HepG2 (cell line): ENCODE measurements around the gene CYP4F8. TPM values are rescaled to one million over a fixed set of nuclear protein-coding genes. Genes with fewer than 3 reads are reported as not detected.

Experiments
- ARNT ChIP-seq: fragments of 450-650 bp; IDR thresholded peaks from 2 replicates; pipeline ENCODE4 v1.6.1; 2017
- EEA1 ChIP-seq: sonication (generic); formaldehyde crosslinking; IDR thresholded peaks from 2 replicates; pipeline ENCODE4 v1.5.1; 2020; ENCODE audit warnings: mild to moderate bottlenecking, missing genetic modification reagents, borderline replicate concordance
- HOXD1 ChIP-seq: sonication (generic); formaldehyde crosslinking; IDR thresholded peaks from 2 replicates; pipeline ENCODE4 v1.5.0; 2020; ENCODE audit warnings: missing genetic modification reagents
- KDM4B ChIP-seq: sonication (generic); formaldehyde crosslinking; IDR thresholded peaks from 2 replicates; pipeline ENCODE4 v1.4.0; 2020; ENCODE audit warnings: missing genetic modification reagents
- PAWR ChIP-seq: sonication (generic); formaldehyde crosslinking; IDR thresholded peaks from 2 replicates; pipeline ENCODE4 v1.4.0; 2020; ENCODE audit warnings: missing genetic modification reagents, mild to moderate bottlenecking, borderline replicate concordance
- ZBTB40 ChIP-seq, 2 experiments: fragments of 450-650 bp in 1 of 2; sonication (generic) in 1 of 2; formaldehyde crosslinking in 1 of 2; IDR thresholded peaks; 2 replicates each; pipeline versions ENCODE4 v1.6.1 to v1.8.0; 2016 to 2022; ENCODE audit warnings: antibody characterized with exemption in 1 of 2, mild to moderate bottlenecking in 1 of 2, missing genetic modification reagents in 1 of 2
- ZNF256 ChIP-seq: sonication (generic); formaldehyde crosslinking; conservative IDR thresholded peaks from 2 replicates; pipeline ENCODE4 v1.4.0; 2020; ENCODE audit warnings: missing genetic modification reagents
- ZNF280B ChIP-seq: sonication (generic); formaldehyde crosslinking; IDR thresholded peaks from 2 replicates; pipeline ENCODE4 v1.5.0; 2020; ENCODE audit warnings: missing genetic modification reagents, mild to moderate bottlenecking, borderline replicate concordance
- ZNF367 ChIP-seq: sonication (generic); formaldehyde crosslinking; IDR thresholded peaks from 2 replicates; pipeline ENCODE4 v1.4.0; 2020; ENCODE audit warnings: missing genetic modification reagents, borderline replicate concordance
- ZNF512B ChIP-seq: sonication (generic); formaldehyde crosslinking; IDR thresholded peaks from 2 replicates; pipeline ENCODE4 v1.5.1; 2020; ENCODE audit warnings: missing genetic modification reagents, mild to moderate bottlenecking, borderline replicate concordance
- ZNF530 ChIP-seq: sonication (generic); formaldehyde crosslinking; IDR thresholded peaks from 2 replicates; pipeline ENCODE4 v1.5.0; 2020; ENCODE audit warnings: low read depth, mild to moderate bottlenecking, missing genetic modification reagents
- ZNF564 ChIP-seq: sonication (generic); formaldehyde crosslinking; IDR thresholded peaks from 2 replicates; pipeline ENCODE4 v1.8.1; 2023; ENCODE audit warnings: mild to moderate bottlenecking, missing genetic modification reagents
- ZNF572 ChIP-seq: sonication (generic); formaldehyde crosslinking; IDR thresholded peaks from 2 replicates; pipeline ENCODE4 v1.5.1; 2020; ENCODE audit warnings: mild to moderate bottlenecking, missing genetic modification reagents
- ZNF776 ChIP-seq: sonication (generic); formaldehyde crosslinking; IDR thresholded peaks from 2 replicates; pipeline ENCODE4 v1.4.0; 2020; ENCODE audit warnings: mild to moderate bottlenecking, missing genetic modification reagents
- polyA plus RNA-seq, 8 experiments: library from polyadenylated mRNA; depleted of rRNA in 3 of 8; stranded (reverse) in 7 of 8; unstranded in 1 of 8; fragments of >200 nt; fragmentation: Illumina TruSeq in 4 of 8; extraction: Trizol in 4 of 8; gene quantifications; 2 replicates each; pipeline versions ENCODE4 v1.2.1 to v1.2.3, GENCODE V29; 2011 to 2016; ENCODE audit warnings: low read depth in 4 of 8, missing spikeins in 1 of 8, mixed read lengths in 1 of 8; ENCODE audit not compliant: insufficient read depth in 1 of 8
- total RNA-seq, 5 experiments: library from RNA; depleted of rRNA; stranded (reverse); fragments of >200 nt; fragmentation: Illumina TruSeq; extraction: Trizol; gene quantifications; 2 replicates each; pipeline ENCODE4 v1.2.3, GENCODE V29; 2016; ENCODE audit warnings: low read depth in 1 of 5

CYP4F8 gene
- total and polyA plus RNA-seq, 2 of the 13 experiments (the other 11 are each of a cell fraction or from before 2014, with no cell fraction given), result not detected

GRCh38 chr19:15640294-15640903, 25.4 kb downstream of the CYP4F8 start, which contains the start of gene CYP4F3 (continued):
- TF ChIP-seq EEA1 (CRISPR knock-in tag), result no peak
- no peak for TF ChIP-seq ZNF776 (CRISPR knock-in tag)
- TF ChIP-seq ZNF572, result no peak
- TF ChIP-seq ZNF280B (CRISPR knock-in tag), result no peak
- no peak for TF ChIP-seq HOXD1 (CRISPR knock-in tag)
- TF ChIP-seq ZBTB40 (IDR thresholded peaks at IDR 0.05), result no peak
- TF ChIP-seq ZBTB40 (CRISPR knock-in tag; IDR thresholded peaks at IDR 0.05), result no peak
- no peak for TF ChIP-seq ZNF530 (CRISPR knock-in tag)
- no peak for TF ChIP-seq ARNT
- TF ChIP-seq PAWR, result no peak
- no peak for TF ChIP-seq ZNF256 (CRISPR knock-in tag)
- TF ChIP-seq ZNF564, result no peak
- no peak for TF ChIP-seq ZNF367 (CRISPR knock-in tag)
- TF ChIP-seq KDM4B (CRISPR knock-in tag), result 0 out of 2 replicates have a peak, but pooled peaks have one; percentile 7
- TF ChIP-seq ZNF512B (CRISPR knock-in tag), result no peak
